HT1080 (cell line): Measurements from ENCODE around the gene FOXP1. TPM values are rescaled to one million over a fixed set of nuclear protein-coding genes. Genes with fewer than 3 reads are reported as not detected.

Source experiments
- DNase-seq: peaks from one replicate; pipeline ENCODE4 v3.0.0-alpha.2; 2015; ENCODE audit warnings: low read depth
- total RNA-seq: library from RNA; depleted of rRNA; stranded (reverse); fragments of >200 nt; shearing (Covaris generic); gene quantifications from 2 replicates; pipeline ENCODE4 v1.2.3, GENCODE V29; 2014

Gene FOXP1
- total RNA-seq, 1 experiment from 2014 or later = 65.9 TPM

DNA sequence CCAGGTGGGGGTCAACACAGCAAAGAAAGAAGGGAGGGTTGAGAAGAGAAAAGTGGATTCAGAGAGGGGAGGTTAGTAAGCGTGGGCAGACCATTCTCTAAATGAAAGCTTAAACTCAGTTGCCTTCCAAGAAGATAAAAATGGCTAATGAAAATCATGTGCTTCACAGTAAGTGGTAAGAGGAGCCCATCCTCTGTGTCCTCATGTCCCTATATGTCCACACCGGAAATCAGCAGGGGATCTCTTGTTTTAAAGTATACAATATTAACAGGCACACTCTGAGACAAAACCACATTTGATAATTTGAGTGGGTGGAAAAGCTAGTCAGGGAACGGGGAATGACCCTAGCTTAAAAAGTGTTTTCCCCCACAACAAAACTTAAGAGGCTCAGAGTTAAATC is 4.4 kb upstream of the FOXP1 start:
- no peak for DNase-seq

DNA sequence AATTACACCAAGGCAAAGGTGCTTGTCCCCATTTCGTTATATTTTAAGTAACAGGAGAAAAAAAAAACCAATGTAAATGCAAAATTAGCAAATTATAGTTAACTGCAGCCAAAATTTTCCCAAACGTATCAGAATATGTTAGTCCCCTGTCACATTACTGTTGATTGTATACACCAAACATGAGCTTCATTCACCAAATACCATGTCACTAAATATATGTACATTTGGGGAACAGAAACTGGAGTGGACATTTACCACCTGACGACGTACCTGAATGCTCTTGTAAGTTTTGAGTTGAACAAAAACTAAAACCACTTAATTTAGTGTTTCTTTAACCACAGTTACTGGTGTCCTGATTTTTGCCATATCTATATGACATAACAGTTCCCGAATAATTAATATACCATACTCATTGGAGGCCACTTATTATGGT is 3.3 kb upstream of the FOXP1 start:
- DNase-seq = no peak

GRCh38 chr3:71585887-71586809 is 2.6 kb upstream of the FOXP1 start:
- peak; percentile 43 for DNase-seq

DNA sequence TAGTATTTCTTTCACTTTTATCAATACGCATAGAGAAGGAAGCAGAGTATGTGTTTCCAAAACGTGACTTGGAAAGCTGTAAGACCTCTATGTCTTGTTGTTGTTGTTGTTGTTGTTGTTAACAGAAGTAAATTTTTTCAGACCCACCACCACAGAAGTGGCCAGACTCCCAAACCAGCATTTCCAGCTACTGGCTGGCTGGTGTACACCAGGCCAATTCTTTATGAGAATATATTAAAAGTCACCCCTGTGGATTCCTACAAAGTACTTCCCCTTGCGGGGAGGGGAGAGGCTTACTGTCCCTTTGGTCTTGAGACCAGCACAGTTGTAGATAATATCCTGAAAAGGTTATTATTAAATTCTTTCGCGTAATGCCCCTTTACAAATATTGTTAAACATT is 1.6 kb upstream of the FOXP1 start:
- peak; percentile 23 for DNase-seq

GRCh38 chr3:71584394-71585011 is 975 bp upstream of the FOXP1 start:
- DNase-seq = peak; percentile 71

GRCh38 chr3:71582612-71583565 is 639 bp downstream of the FOXP1 start:
- peak; percentile 50 for DNase-seq

DNA sequence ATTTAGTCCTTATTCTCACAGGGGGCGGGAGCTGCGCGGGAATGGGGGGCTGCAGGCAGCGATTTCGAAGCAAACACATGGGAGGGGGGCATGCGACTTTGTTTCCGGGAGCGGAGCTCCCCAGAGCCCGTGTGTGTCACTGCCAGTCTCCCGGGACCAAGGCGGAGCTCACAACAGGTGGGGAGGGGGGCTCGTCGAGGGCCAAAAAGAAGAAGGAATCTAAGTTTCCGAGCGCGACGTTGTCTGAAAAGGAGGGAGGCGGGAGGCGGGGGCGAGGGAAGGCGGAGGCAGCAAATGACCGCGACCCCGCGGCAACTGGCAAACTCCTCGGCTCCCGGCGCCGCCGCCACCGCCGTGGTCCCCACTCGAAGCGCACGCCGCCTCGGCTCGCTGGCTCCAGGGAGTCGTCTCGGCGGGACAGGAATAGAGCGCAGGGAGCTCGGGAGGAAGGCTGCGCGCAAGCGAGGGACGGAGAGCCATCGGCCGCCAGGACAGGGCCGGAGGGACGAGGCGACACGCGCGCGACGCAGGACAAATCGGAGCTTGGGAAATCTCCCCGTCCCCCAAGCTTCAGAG is 1.4 kb downstream of the FOXP1 start:
- DNase-seq = peak; percentile 52

GRCh38 chr3:71581457-71582035 is 2.0 kb downstream of the FOXP1 start:
- DNase-seq = peak; percentile 27

DNA sequence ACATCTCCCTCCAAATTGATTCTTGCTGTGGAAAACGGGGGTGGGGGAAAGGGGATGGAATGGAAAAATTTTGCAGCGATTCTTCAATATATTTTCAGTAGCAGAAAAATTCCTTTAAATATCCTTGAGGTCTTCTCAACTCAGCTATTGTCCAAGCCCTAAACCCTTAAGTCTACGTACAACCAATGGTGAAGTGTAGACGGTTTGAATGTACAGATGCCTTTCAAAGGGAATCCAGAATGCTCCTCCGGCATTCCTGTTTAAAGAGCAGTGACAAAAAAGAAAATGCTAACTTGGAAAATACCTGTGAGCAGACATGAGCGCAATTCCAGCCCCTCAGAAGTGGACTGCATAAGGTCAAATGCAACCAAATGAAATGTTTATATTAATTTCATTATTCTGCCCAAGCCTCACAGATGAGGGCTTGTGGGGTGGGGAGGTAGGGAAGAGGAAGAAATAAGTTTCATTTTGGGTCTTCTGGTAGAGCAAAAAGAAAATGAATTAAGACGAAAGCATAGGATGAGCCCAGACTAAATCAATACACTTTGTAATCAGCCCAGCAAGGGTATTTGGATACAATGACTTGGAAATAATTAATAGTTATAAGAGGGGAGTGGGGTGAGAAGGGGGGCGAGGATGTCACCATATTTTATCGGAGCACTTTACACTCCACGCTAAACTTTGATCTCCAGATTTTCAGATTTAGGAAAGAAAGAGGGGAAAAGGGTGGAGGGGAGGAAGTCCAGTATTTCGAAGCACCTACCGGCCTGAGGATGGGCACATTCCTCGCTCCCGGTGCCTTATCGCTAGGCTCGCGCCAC is 2.7 kb downstream of the FOXP1 start:
- DNase-seq = peak; percentile 34

DNA sequence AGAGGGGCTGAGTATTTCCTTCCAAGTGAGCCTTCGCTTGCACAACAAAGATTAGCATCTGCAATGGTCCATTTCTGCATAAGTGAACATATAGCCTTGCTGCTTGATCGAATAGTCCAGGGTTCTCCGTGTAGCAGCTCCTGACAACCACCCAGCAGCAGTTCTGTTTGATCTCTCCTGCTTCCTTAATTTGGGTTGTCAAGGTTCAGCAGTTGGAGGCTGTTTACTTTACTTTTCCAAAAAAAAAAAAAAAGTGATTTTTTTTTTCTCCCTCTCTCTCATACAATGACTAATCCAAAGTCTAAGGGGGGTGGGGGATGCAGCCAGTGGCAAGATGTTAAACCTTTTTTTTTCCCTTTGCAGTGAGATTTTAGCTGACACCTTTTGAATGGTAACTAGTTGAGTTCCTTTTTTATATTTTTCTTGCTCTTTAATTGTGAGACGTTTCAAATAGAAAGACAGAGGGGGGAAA is 3.6 kb downstream of the FOXP1 start:
- peak; percentile 83 for DNase-seq

DNA sequence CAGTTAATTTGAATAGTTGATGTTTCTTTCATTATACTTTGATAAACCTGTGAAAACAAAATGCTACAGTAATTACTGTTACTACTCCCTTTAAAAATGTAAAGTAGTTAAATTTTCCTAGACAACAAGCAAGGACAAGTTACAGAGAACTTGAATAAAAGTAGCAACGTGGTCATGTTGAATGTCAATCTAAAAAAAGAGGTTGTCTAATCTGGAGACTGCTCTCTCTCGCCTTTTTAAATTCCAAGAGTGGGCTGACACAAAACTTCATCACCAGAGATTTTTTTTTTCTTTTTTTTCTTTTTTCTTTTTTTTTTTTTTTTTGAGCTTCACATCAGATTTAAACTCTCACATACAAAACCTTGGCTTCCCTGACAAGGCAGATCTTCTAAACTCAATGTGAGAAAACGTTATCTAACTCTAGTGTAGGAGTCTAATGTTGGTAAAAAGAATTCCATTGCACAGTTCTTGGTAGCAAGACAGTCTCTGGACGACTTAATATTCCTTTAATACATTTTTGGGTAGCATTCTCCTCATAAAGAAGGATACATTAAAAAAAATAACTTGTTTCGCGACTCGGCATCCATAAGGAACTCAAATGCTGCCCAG is 4.1 kb downstream of the FOXP1 start:
- no peak for DNase-seq

DNA sequence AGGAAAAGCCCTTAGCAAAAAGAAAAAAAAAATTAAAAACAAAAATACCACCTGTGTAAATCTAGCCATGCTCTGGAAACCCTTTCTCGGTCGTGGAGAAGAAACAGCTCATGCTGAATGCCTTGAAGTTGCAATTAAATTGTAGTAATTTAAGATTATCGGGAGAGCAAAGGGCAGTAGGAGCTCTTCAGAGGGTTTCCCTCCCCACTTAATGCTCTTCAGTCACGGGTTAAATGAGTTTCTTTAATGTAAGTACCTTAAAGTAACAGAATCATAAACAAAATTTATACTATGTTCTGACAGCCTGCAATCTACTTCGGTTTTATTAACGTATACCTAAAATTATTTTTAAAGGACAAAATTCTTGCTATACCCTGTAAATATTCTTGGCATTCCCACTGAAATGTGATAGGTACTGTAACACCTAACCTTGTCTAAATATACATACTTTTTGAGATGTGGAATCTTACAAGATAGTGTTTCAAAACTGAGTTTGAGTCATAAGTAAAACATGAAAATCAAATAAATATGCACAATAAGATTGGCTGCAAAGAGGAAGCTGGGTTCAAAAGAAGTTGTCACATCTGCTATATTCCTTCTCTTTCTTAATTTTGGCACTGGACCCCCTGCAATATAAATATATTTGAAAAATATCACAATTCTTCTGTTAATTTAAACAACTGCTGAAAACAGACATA is 5.3 kb downstream of the FOXP1 start:
- DNase-seq = peak; percentile 17

DNA sequence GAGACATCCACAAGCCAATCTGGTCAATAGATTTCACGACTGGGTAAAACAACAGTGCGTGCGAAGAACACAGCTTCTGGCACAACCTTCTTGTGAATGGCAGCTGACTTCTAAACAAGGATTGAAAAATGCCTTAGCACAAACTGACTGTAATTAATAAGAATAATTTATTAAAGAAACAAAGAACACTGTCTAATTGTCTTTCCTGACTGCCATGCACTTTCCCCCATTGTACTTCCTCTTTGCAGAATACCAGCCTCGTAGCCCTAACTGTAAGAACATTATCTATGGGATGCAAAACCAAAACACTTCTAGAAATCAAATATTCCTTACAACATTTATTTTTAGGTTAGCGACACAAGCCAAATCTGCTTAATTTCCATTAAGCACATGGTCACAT is 6.5 kb downstream of the FOXP1 start:
- no peak for DNase-seq

GRCh38 chr3:71575433-71575832 is 8.1 kb downstream of the FOXP1 start:
- DNase-seq = no peak

- no peak for DNase-seq
Measured at GRCh38 chr3:71573181-71573580, 10.3 kb downstream of the FOXP1 start.

GRCh38 chr3:71570546-71570945 is 13.0 kb downstream of the FOXP1 start:
- no peak for DNase-seq

DNA sequence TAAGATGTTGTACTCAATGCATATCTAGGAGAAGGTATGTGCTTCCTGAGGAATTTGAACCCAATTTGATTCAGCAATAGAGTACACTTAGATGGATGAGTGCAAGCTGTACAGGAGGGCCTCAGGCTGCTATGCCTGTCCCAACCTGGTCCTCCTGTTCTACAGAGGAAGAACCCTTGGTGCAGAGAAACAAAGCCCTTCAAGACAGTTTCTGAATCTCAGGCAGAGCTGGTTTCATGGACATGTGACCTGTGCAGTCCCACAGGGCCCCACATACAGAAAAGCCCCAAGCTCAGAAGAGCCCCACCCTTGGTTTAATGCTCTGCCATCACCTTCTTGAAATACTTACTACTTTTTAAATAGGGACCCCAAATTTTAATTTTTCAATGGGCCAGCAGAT is 15.3 kb downstream of the FOXP1 start:
- no peak for DNase-seq

- DNase-seq = no peak
Measured at GRCh38 chr3:71566776-71567175, 16.8 kb downstream of the FOXP1 start.

DNA sequence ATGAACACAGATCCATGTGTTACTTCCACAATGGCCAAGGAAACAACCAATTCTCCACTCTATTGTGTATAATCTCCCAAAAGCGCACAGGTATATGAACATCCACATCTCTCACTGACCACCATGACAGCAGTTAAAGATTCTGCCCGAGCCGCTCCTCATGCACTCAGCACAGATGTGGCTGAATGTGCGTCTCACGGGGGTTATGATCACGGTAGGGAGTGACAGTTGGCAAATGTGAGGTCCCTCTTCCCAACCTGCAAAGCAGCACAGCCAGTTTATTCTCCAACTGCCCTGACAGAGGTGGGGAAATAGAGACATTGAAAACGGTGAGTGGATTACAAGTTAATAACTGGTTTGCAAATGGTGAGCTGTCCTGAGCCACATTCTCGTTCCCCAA is 17.6 kb downstream of the FOXP1 start:
- no peak for DNase-seq
